HEK293 (cell line): ENCODE data around the gene RBMS1.

Experiments used
- CTCF ChIA-PET: fragments of 350-600 bp; formaldehyde crosslinking; extraction: SDS; loops from one replicate; lab custom pipeline; 2021; ENCODE audit warnings: antibody characterized with exemption; lab: Yijun Ruan, JAX
- POLR2A ChIA-PET: fragments of 300-600 bp; formaldehyde crosslinking; extraction: SDS; loops from one replicate; lab custom pipeline; 2020; ENCODE audit warnings: antibody characterized with exemption, inconsistent platforms; lab: Yijun Ruan, JAX
- H3K27ac ChIP-seq: fragments of 200-500 bp; sonication (Bioruptor generic); 2 replicates; pipeline ENCODE4 v1.5.1; 2014; ENCODE audit warnings: low read depth, low read length, control low read depth, inconsistent platforms; ENCODE audit errors: extremely low read depth
- H3K36me3 ChIP-seq, 2 experiments: fragments of 200-500 bp in 1 of 2; sonication (Bioruptor generic) in 1 of 2; 1 replicate in 1 of 2; 2 replicates in 1 of 2; pipeline ENCODE4 v1.5.1; 2014 to 2017; ENCODE audit warnings: inconsistent platforms in 2 of 2, low read length in 2 of 2; ENCODE audit not compliant: control insufficient read depth in 2 of 2, insufficient read depth in 1 of 2
- H3K4me1 ChIP-seq: fragments of 200-500 bp; sonication (Bioruptor generic); 2 replicates; pipeline ENCODE4 v1.5.1; 2014; ENCODE audit warnings: mild to moderate bottlenecking, low read length, inconsistent platforms; ENCODE audit not compliant: control insufficient read depth, insufficient read depth
- H3K4me3 ChIP-seq: 2 replicates; pipeline ENCODE4 v1.5.1; 2011; ENCODE audit warnings: low read depth, mild to moderate bottlenecking, control low read depth, low read length, moderate library complexity
- H3K9me3 ChIP-seq: fragments of 200-500 bp; sonication (Bioruptor generic); 2 replicates; pipeline ENCODE4 v1.5.1; 2014; ENCODE audit warnings: low read depth, low read length, inconsistent platforms; ENCODE audit not compliant: control insufficient read depth, insufficient read depth
- BCL11A ChIP-seq: fragments of 450-650 bp; formaldehyde crosslinking; IDR thresholded peaks from 2 replicates; pipeline ENCODE4 v1.5.1; 2016; ENCODE audit warnings: low read depth, missing biosample characterization, missing genetic modification characterization
- EGR2 ChIP-seq: fragments of 450-650 bp; formaldehyde crosslinking; IDR thresholded peaks from 2 replicates; pipeline ENCODE4 v1.5.1; 2016; ENCODE audit warnings: low read depth, missing biosample characterization, missing genetic modification characterization
- GLI4 ChIP-seq: fragments of 450-650 bp; formaldehyde crosslinking; IDR thresholded peaks from 2 replicates; pipeline ENCODE4 v1.5.1; 2016; ENCODE audit warnings: missing biosample characterization, missing genetic modification characterization
- GLIS1 ChIP-seq: fragments of 450-650 bp; formaldehyde crosslinking; IDR thresholded peaks from 2 replicates; pipeline ENCODE4 v1.5.1; 2016; ENCODE audit warnings: missing biosample characterization, missing genetic modification characterization
- GLIS2 ChIP-seq: fragments of 450-650 bp; formaldehyde crosslinking; IDR thresholded peaks from 2 replicates; pipeline ENCODE4 v1.5.1; 2016; ENCODE audit warnings: missing biosample characterization, missing genetic modification characterization
- INSM2 ChIP-seq: fragments of 450-650 bp; formaldehyde crosslinking; IDR thresholded peaks from 2 replicates; pipeline ENCODE4 v1.5.1; 2016; ENCODE audit warnings: missing biosample characterization, missing genetic modification characterization
- KLF9 ChIP-seq: fragments of 450-650 bp; formaldehyde crosslinking; IDR thresholded peaks from 2 replicates; pipeline ENCODE4 v1.5.1; 2016; ENCODE audit warnings: missing biosample characterization, missing genetic modification characterization, low read depth
- PATZ1 ChIP-seq: fragments of 450-650 bp; formaldehyde crosslinking; IDR thresholded peaks from 2 replicates; pipeline ENCODE4 v1.5.1; 2016; ENCODE audit warnings: missing biosample characterization, missing genetic modification characterization
- PRDM1 ChIP-seq: fragments of 450-650 bp; formaldehyde crosslinking; IDR thresholded peaks from 2 replicates; pipeline ENCODE4; 2016; ENCODE audit warnings: missing biosample characterization, missing genetic modification characterization
- SALL2 ChIP-seq: fragments of 450-650 bp; formaldehyde crosslinking; IDR thresholded peaks from 2 replicates; pipeline ENCODE4 v1.5.0; 2017; ENCODE audit warnings: missing biosample characterization, mild to moderate bottlenecking, missing genetic modification characterization, borderline replicate concordance
- ZBTB17 ChIP-seq: fragments of 450-650 bp; formaldehyde crosslinking; IDR thresholded peaks from 2 replicates; pipeline ENCODE4 v1.5.1; 2016; ENCODE audit warnings: missing biosample characterization, missing genetic modification characterization
- ZBTB20 ChIP-seq: fragments of 450-650 bp; formaldehyde crosslinking; IDR thresholded peaks from 2 replicates; pipeline ENCODE4 v1.5.1; 2016; ENCODE audit warnings: missing biosample characterization, missing genetic modification characterization
- ZBTB6 ChIP-seq: fragments of 450-650 bp; formaldehyde crosslinking; IDR thresholded peaks from 2 replicates; pipeline ENCODE4 v1.5.1; 2017; ENCODE audit warnings: missing biosample characterization, missing genetic modification characterization
- ZBTB8A ChIP-seq: fragments of 450-650 bp; formaldehyde crosslinking; IDR thresholded peaks from 2 replicates; pipeline ENCODE4 v1.5.1; 2016; ENCODE audit warnings: missing biosample characterization, missing genetic modification characterization
- ZEB2 ChIP-seq: fragments of 450-650 bp; formaldehyde crosslinking; IDR thresholded peaks from 2 replicates; pipeline ENCODE4 v1.5.1; 2016; ENCODE audit warnings: missing biosample characterization, missing genetic modification characterization
- ZIC2 ChIP-seq: fragments of 450-650 bp; formaldehyde crosslinking; IDR thresholded peaks from 2 replicates; pipeline ENCODE4 v1.5.1; 2016; ENCODE audit warnings: missing biosample characterization, missing genetic modification characterization
- ZNF138 ChIP-seq: fragments of 450-650 bp; formaldehyde crosslinking; IDR thresholded peaks from 2 replicates; pipeline ENCODE4 v1.5.1; 2016; ENCODE audit warnings: missing biosample characterization, missing genetic modification characterization, borderline replicate concordance
- ZNF19 ChIP-seq: fragments of 450-650 bp; formaldehyde crosslinking; IDR thresholded peaks from 2 replicates; pipeline ENCODE4; 2016; ENCODE audit warnings: missing biosample characterization, missing genetic modification characterization, low read depth
- ZNF202 ChIP-seq: fragments of 450-650 bp; formaldehyde crosslinking; IDR thresholded peaks from 2 replicates; pipeline ENCODE4 v1.5.1; 2016; ENCODE audit warnings: missing biosample characterization, missing genetic modification characterization, borderline replicate concordance
- ZNF280D ChIP-seq: fragments of 450-650 bp; formaldehyde crosslinking; IDR thresholded peaks from 2 replicates; pipeline ENCODE4 v1.5.1; 2016; ENCODE audit warnings: missing biosample characterization, missing genetic modification characterization
- ZNF350 ChIP-seq: fragments of 450-650 bp; formaldehyde crosslinking; IDR thresholded peaks from 2 replicates; pipeline ENCODE4 v1.5.0; 2017; ENCODE audit warnings: missing biosample characterization, mild to moderate bottlenecking, missing genetic modification characterization
- ZNF514 ChIP-seq: fragments of 450-650 bp; formaldehyde crosslinking; IDR thresholded peaks from 2 replicates; pipeline ENCODE4 v1.5.1; 2016; ENCODE audit warnings: missing biosample characterization, missing genetic modification characterization
- ZNF624 ChIP-seq: fragments of 450-650 bp; formaldehyde crosslinking; IDR thresholded peaks from 2 replicates; pipeline ENCODE4 v1.5.1; 2017; ENCODE audit warnings: missing biosample characterization, missing genetic modification characterization
- ZNF629 ChIP-seq: fragments of 450-650 bp; formaldehyde crosslinking; IDR thresholded peaks from 2 replicates; pipeline ENCODE4 v1.5.1; 2017; ENCODE audit warnings: missing biosample characterization, missing genetic modification characterization
- ZNF677 ChIP-seq: fragments of 450-650 bp; IDR thresholded peaks from 2 replicates; pipeline ENCODE4 v1.5.0; 2018; ENCODE audit warnings: missing biosample characterization, mild to moderate bottlenecking, missing genetic modification characterization, moderate library complexity
- ZNF707 ChIP-seq: fragments of 450-650 bp; formaldehyde crosslinking; IDR thresholded peaks from 2 replicates; pipeline ENCODE4 v1.5.1; 2016; ENCODE audit warnings: missing biosample characterization, missing genetic modification characterization
- ZNF791 ChIP-seq: fragments of 450-650 bp; formaldehyde crosslinking; IDR thresholded peaks from 2 replicates; pipeline ENCODE4 v1.5.1; 2016; ENCODE audit warnings: missing biosample characterization, missing genetic modification characterization
- ZNF830 ChIP-seq: fragments of 450-650 bp; IDR thresholded peaks from 2 replicates; pipeline ENCODE4 v1.5.0; 2018; ENCODE audit warnings: missing biosample characterization, missing genetic modification characterization, low read depth, mild to moderate bottlenecking, moderate library complexity

RBMS1 gene

GRCh38 chr2:160363961-160364360, 129.6 kb downstream of the RBMS1 start (continued):
- no peak for TF ChIP-seq ZBTB6 (tag by site-specific recombination)
- no peak for TF ChIP-seq ZNF138 (tag by site-specific recombination)
- no peak for TF ChIP-seq ZNF707 (tag by site-specific recombination)

GRCh38 chr2:160363055-160363454, 130.6 kb downstream of the RBMS1 start:
- no peak overlapping the region for H3K27ac ChIP-seq
- TF ChIP-seq ZNF19 (tag by site-specific recombination) (no peak), ZBTB20 (tag by site-specific recombination) (no peak), PRDM1 (tag by site-specific recombination) (no peak), INSM2 (no peak), ZNF629 (no peak), ZBTB17 (tag by site-specific recombination) (no peak), ZNF830 (no peak), ZNF350 (tag by site-specific recombination) (no peak), ZNF624 (tag by site-specific recombination) (no peak), KLF9 (tag by site-specific recombination) (no peak), BCL11A (tag by site-specific recombination) (no peak), GLIS1 (tag by site-specific recombination) (no peak), SALL2 (no peak), ZNF202 (tag by site-specific recombination) (no peak), ZNF514 (tag by site-specific recombination) (no peak), ZNF280D (tag by site-specific recombination) (no peak)
- POLR2A ChIA-PET: no interaction called here
- H3K4me3 ChIP-seq: no peak overlapping the region
- no peaks in the 10 kb centered on the region for H3K36me3 ChIP-seq
- peaks cover 16% of the 10 kb centered on the region for H3K4me1 ChIP-seq
- CTCF ChIA-PET: interaction anchor here (1.6 kb wide), 1 partner anchor 9 kb away, joined by 3 read pairs; no protein-coding TSS in a partner anchor
- H3K9me3 ChIP-seq: no peaks in the 10 kb centered on the region

GRCh38 chr2:160362541-160362940, 131.1 kb downstream of the RBMS1 start:
- H3K9me3 ChIP-seq: no peaks in the 10 kb centered on the region
- no peak overlapping the region for H3K4me3 ChIP-seq
- peaks cover 13% of the 10 kb centered on the region for H3K4me1 ChIP-seq
- no peak overlapping the region for H3K27ac ChIP-seq
- no peaks in the 10 kb centered on the region for H3K36me3 ChIP-seq
- CTCF ChIA-PET: interaction anchor here (1.6 kb wide), 1 partner anchor 9 kb away, joined by 3 read pairs; no protein-coding TSS in a partner anchor
- POLR2A ChIA-PET: no interaction called here
- no peak for TF ChIP-seq ZIC2 (tag by site-specific recombination)
- TF ChIP-seq EGR2 (tag by site-specific recombination): no peak
- TF ChIP-seq ZEB2 (tag by site-specific recombination): no peak
- TF ChIP-seq ZNF677 (tag by site-specific recombination): no peak
- no peak for TF ChIP-seq ZNF791 (tag by site-specific recombination)
- no peak for TF ChIP-seq SALL2
- TF ChIP-seq GLI4: no peak
- no peak for TF ChIP-seq PRDM1 (tag by site-specific recombination)
- no peak for TF ChIP-seq GLIS2
- no peak for TF ChIP-seq ZBTB8A
- TF ChIP-seq PATZ1 (tag by site-specific recombination): no peak
